Measurements from ENCODE around the gene FOXI1.
"Not testable (repeated sequence)": the region's sequence is repeated elsewhere in the genome, so short reads cannot be mapped to it uniquely, and the experiment has no call there.

FOXI1 gene

GRCh38 chr5:170132269-170132975 lies 26.7 kb downstream of the FOXI1 start:
- TF ChIP-seq ZNF274 (IDR thresholded peaks at IDR 0.05; ENCODE audit: low read depth, low read length), result no peak
- H3K4me3 ChIP-seq (ENCODE audit: low read length), result no peak overlapping the region

- TF ChIP-seq ZNF274 (IDR thresholded peaks at IDR 0.05; ENCODE audit: low read depth, low read length), result no peak
- no peak overlapping the region for H3K4me3 ChIP-seq (ENCODE audit: low read length)
Observed at GRCh38 chr5:170132976-170133448, 27.3 kb downstream of the FOXI1 start.

- TF ChIP-seq ZNF274 (IDR thresholded peaks at IDR 0.05; ENCODE audit: low read depth, low read length), result no peak
- no peak overlapping the region for H3K4me3 ChIP-seq (ENCODE audit: low read length)
Observed at GRCh38 chr5:170135796-170136490, 30.2 kb downstream of the FOXI1 start.

- TF ChIP-seq ZNF274 (IDR thresholded peaks at IDR 0.05; ENCODE audit: low read depth, low read length), result no peak
- H3K4me3 ChIP-seq (ENCODE audit: low read length), result no peak overlapping the region
Observed at GRCh38 chr5:170136506-170136905, 30.8 kb downstream of the FOXI1 start.

GRCh38 chr5:170137694-170138214 lies 32.1 kb downstream of the FOXI1 start:
- TF ChIP-seq ZNF274 (IDR thresholded peaks at IDR 0.05; ENCODE audit: low read depth, low read length), result no peak
- H3K4me3 ChIP-seq (ENCODE audit: low read length), result no peak overlapping the region

GRCh38 chr5:170138273-170138672 lies 32.6 kb downstream of the FOXI1 start:
- no peak for TF ChIP-seq ZNF274 (IDR thresholded peaks at IDR 0.05; ENCODE audit: low read depth, low read length)

GRCh38 chr5:170139786-170140335 lies 34.2 kb downstream of the FOXI1 start:
- H3K4me3 ChIP-seq (ENCODE audit: low read length), result no peak overlapping the region
- no peak for TF ChIP-seq ZNF274 (IDR thresholded peaks at IDR 0.05; ENCODE audit: low read depth, low read length)

More at GRCh38 chr5:170138273-170138672, 32.6 kb downstream of the FOXI1 start:
- H3K4me3 ChIP-seq (ENCODE audit: low read length), result no peak overlapping the region

GRCh38 chr5:170141196-170141595 lies 35.5 kb downstream of the FOXI1 start:
- H3K4me3 ChIP-seq (ENCODE audit: low read length), result not testable (repeated sequence)

- no peak overlapping the region for H3K4me3 ChIP-seq (ENCODE audit: low read length)
- TF ChIP-seq ZNF274 (IDR thresholded peaks at IDR 0.05; ENCODE audit: low read depth, low read length), result no peak
Observed at GRCh38 chr5:170141636-170142035, 35.9 kb downstream of the FOXI1 start.

GRCh38 chr5:170142196-170142595 lies 36.5 kb downstream of the FOXI1 start:
- no peak overlapping the region for H3K4me3 ChIP-seq (ENCODE audit: low read length)
- TF ChIP-seq ZNF274 (IDR thresholded peaks at IDR 0.05; ENCODE audit: low read depth, low read length), result no peak

- TF ChIP-seq ZNF274 (IDR thresholded peaks at IDR 0.05; ENCODE audit: low read depth, low read length), result no peak
- no peak overlapping the region for H3K4me3 ChIP-seq (ENCODE audit: low read length)
Observed at GRCh38 chr5:170143091-170143490, 37.4 kb downstream of the FOXI1 start.

- H3K4me3 ChIP-seq (ENCODE audit: low read length), result no peak overlapping the region
- no peak for TF ChIP-seq ZNF274 (IDR thresholded peaks at IDR 0.05; ENCODE audit: low read depth, low read length)
Observed at GRCh38 chr5:170143710-170144109, 38.0 kb downstream of the FOXI1 start.

GRCh38 chr5:170144286-170145023 lies 38.8 kb downstream of the FOXI1 start:
- no peak overlapping the region for H3K4me3 ChIP-seq (ENCODE audit: low read length)
- no peak for TF ChIP-seq ZNF274 (IDR thresholded peaks at IDR 0.05; ENCODE audit: low read depth, low read length)

GRCh38 chr5:170145462-170145861 lies 39.8 kb downstream of the FOXI1 start:
- TF ChIP-seq ZNF274 (IDR thresholded peaks at IDR 0.05; ENCODE audit: low read depth, low read length), result no peak

More at GRCh38 chr5:170145462-170145861, 39.8 kb downstream of the FOXI1 start:
- H3K4me3 ChIP-seq (ENCODE audit: low read length), result no peak overlapping the region

All from GM08714 (cell line).